GM12801 (cell line): ENCODE measurements around the gene C13orf42.

ENCODE experiments used
- CTCF ChIP-seq: IDR thresholded peaks from one replicate; pipeline ENCODE4 v1.5.1; 2011; ENCODE audit warnings: control low read depth; ENCODE audit not compliant: insufficient read length; ENCODE audit errors: extremely low read depth

C13orf42 gene

GRCh38 chr13:51118809-51119431 lies 7.8 kb upstream of the C13orf42 start:
- TF ChIP-seq CTCF = no peak

DNA sequence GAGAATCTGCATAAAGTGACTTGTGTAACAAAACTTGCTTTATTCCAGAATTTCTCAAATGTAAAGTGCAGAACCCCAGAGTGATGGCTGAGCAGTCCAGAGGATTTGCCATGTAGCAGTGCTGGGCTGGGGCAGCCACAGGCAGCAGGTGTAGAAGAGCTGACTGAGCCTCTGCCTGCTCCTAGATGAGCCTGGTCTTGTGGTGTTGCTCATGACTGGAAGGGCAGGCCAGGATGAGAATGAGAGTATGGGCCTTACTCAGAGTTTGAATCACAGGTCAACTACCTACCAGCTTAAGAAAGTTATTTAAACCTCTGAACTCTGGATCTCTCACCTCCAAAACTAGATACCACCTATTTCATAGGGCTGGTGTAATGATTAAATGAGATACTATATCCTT lies 2.9 kb upstream of the C13orf42 start:
- no peak for TF ChIP-seq CTCF

GRCh38 chr13:51113186-51113881 lies 2.3 kb upstream of the C13orf42 start:
- no peak for TF ChIP-seq CTCF

DNA sequence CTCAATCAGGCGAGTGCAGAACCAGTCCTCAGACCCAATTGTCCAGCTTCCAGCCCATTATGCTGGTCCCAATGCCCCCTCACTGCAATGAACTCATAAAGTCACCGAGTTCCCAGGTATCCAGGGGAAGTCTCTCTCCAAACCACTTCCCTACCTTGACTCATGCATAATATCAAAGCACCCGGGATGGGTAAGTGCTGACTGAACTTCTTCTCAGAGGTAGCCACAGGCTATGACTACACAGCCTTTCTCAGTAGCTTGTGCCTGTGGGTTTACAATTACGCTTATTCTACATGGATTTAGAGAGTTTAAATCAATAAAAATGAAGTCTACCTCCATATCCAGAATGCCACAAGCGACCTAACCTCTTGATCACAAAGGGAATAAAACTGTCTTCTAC lies 1.7 kb upstream of the C13orf42 start:
- no peak for TF ChIP-seq CTCF

GRCh38 chr13:51111997-51112396 lies 923 bp upstream of the C13orf42 start:
- no peak for TF ChIP-seq CTCF

- TF ChIP-seq CTCF = no peak
Measured at GRCh38 chr13:51107996-51108395, 3.1 kb downstream of the C13orf42 start.

- no peak for TF ChIP-seq CTCF
Measured at GRCh38 chr13:51105046-51105445, 6.0 kb downstream of the C13orf42 start.
